ENCODE measurements around the gene PARP11. TPM values are rescaled to one million over a fixed set of nuclear protein-coding genes. Genes with fewer than 3 reads are reported as not detected.

PARP11 gene
- total and polyA plus RNA-seq, 3 experiments from 2014 or later: 9.3 to 14.8 (median 12.4) TPM

GRCh38 chr12:3836641-3837040, 36.6 kb downstream of the PARP11 start:
- Mint-ChIP-seq H3K9me3 (peaks cover 0 to 4% (median 0%) of the 10 kb centered on the region in 5 donors), H3K4me1 (peaks cover 41 to 75% (median 74%) of the 10 kb centered on the region in 3 donors), H3K27ac (no peak overlapping the region), H3K36me3 (peaks cover 20 to 29% (median 21%) of the 10 kb centered on the region in 3 donors), H3K4me3 (peak overlapping the region in 2 of 7 donors; percentile 1 to 5), H3K27me3 (no peaks in the 10 kb centered on the region)
- POLR2A ChIA-PET: no interaction called here
- CTCF ChIA-PET: no interaction called here
- no peaks in the 10 kb centered on the region for H3K27me3 ChIP-seq (ENCODE audit: insufficient read depth, low read length, poor library complexity, severe bottlenecking)
- DNase-seq: no peak
- H3K4me3 ChIP-seq (ENCODE audit: low read length): no peak overlapping the region
- H3K27ac ChIP-seq (ENCODE audit: low read depth, low read length): no peak overlapping the region
- peaks cover 6% of the 10 kb centered on the region for H3K4me1 ChIP-seq (ENCODE audit: insufficient read depth, low read length)
- H3K36me3 ChIP-seq (ENCODE audit: insufficient read depth, low read length): no peaks in the 10 kb centered on the region
- no peaks in the 10 kb centered on the region for H3K9me3 ChIP-seq (ENCODE audit: low read length)

DNA sequence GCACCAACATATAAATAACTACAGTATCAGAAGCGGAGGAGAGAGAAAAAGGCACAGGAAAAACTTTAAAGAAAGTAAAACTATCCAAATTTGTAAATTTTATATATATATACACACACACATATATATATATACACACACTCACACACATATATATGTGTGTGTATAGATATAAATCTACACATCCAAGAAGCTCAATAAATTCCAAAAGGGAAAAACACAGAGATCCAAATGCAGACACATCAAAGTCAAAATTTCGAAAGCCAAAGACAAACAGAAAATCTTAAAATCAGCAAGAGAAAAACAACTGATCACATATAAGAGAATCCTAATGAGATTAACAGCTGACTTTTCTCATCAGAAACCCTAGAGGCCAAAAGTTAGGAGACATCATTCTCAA, 37.3 kb downstream of the PARP11 start:
- no peak overlapping the region for H3K27ac Mint-ChIP-seq
- H3K4me1 ChIP-seq (ENCODE audit: insufficient read depth, low read length): peaks cover 6% of the 10 kb centered on the region
- ChIA-PET POLR2A (no interaction called here), CTCF (no interaction called here)
- no peak overlapping the region for H3K4me3 Mint-ChIP-seq
- no peaks in the 10 kb centered on the region for H3K36me3 ChIP-seq (ENCODE audit: insufficient read depth, low read length)
- no peak overlapping the region for H3K27ac ChIP-seq (ENCODE audit: low read depth, low read length)
- H3K4me1 Mint-ChIP-seq: peaks cover 42 to 75% (median 74%) of the 10 kb centered on the region in 3 donors
- H3K27me3 Mint-ChIP-seq: no peaks in the 10 kb centered on the region
- H3K9me3 ChIP-seq (ENCODE audit: low read length): no peaks in the 10 kb centered on the region
- no peak overlapping the region for H3K4me3 ChIP-seq (ENCODE audit: low read length)
- peaks cover 0 to 4% (median 0%) of the 10 kb centered on the region in 5 donors for H3K9me3 Mint-ChIP-seq
- H3K27me3 ChIP-seq (ENCODE audit: insufficient read depth, low read length, poor library complexity, severe bottlenecking): no peaks in the 10 kb centered on the region
- no peak for DNase-seq
- H3K36me3 Mint-ChIP-seq: peaks cover 14 to 22% (median 20%) of the 10 kb centered on the region in 3 donors

- no peak for DNase-seq
- H3K27me3 Mint-ChIP-seq: no peaks in the 10 kb centered on the region
- no peak overlapping the region for H3K27ac ChIP-seq (ENCODE audit: low read depth, low read length)
- peaks cover 0 to 4% (median 0%) of the 10 kb centered on the region in 5 donors for H3K9me3 Mint-ChIP-seq
- H3K4me3 Mint-ChIP-seq: peak overlapping the region in 1 of 7 donors; percentile 44
- ChIA-PET CTCF (no interaction called here), POLR2A (no interaction called here)
- H3K27me3 ChIP-seq (ENCODE audit: insufficient read depth, low read length, poor library complexity, severe bottlenecking): no peaks in the 10 kb centered on the region
- H3K4me1 ChIP-seq (ENCODE audit: insufficient read depth, low read length): peaks cover 6% of the 10 kb centered on the region
- H3K4me3 ChIP-seq (ENCODE audit: low read length): no peak overlapping the region
- no peaks in the 10 kb centered on the region for H3K9me3 ChIP-seq (ENCODE audit: low read length)
- no peaks in the 10 kb centered on the region for H3K36me3 ChIP-seq (ENCODE audit: insufficient read depth, low read length)
- peaks cover 8 to 17% (median 12%) of the 10 kb centered on the region in 3 donors for H3K36me3 Mint-ChIP-seq
- H3K4me1 Mint-ChIP-seq: peaks cover 37 to 70% (median 69%) of the 10 kb centered on the region in 3 donors
- H3K27ac Mint-ChIP-seq: no peak overlapping the region
These were observed 38.4 kb downstream of the PARP11 start for GRCh38 chr12:3834774-3835173.

DNA sequence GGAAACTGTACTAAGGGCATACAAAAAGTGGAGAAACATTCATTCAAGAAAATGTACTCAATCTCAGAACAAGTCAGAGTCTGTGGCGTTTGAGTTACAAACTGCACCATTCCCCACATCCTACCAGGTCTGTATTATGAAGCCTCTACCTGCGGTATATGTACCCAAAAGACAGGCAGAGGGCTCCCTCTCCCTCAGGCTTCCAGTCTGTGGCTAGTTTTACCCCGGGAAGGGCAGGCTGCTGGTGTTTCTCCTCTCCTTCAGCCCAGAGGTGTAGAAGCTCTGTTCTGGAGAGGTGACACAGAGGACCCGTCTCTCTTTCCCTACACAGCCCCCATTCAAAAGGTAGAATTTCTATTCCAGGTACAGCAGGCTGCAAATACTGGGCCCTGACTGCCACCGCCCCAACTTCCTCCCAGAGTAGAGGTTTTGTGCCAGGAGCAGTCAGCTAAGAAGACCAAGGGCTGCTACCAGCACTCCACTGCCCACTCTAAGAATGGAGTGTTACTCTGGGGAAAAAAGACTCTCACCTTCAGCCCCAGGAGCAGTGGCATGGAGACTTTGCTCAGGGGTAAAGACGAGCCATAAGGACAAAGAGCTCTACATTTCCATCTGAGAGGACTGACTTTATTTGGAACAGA, 39.4 kb downstream of the PARP11 start:
- Histone ChIP-seq H3K27ac (ENCODE audit: low read depth, low read length) (no peak overlapping the region), H3K9me3 (ENCODE audit: low read length) (no peaks in the 10 kb centered on the region), H3K4me3 (ENCODE audit: low read length) (no peak overlapping the region), H3K27me3 (ENCODE audit: insufficient read depth, low read length, poor library complexity, severe bottlenecking) (no peaks in the 10 kb centered on the region), H3K4me1 (ENCODE audit: insufficient read depth, low read length) (peaks cover 6% of the 10 kb centered on the region), H3K36me3 (ENCODE audit: insufficient read depth, low read length) (no peaks in the 10 kb centered on the region)
- H3K4me3 Mint-ChIP-seq: no peak overlapping the region
- H3K9me3 Mint-ChIP-seq: peaks cover 0 to 4% (median 0%) of the 10 kb centered on the region in 5 donors
- peaks cover 37 to 69% (median 64%) of the 10 kb centered on the region in 3 donors for H3K4me1 Mint-ChIP-seq
- H3K36me3 Mint-ChIP-seq: peaks cover 4 to 20% (median 12%) of the 10 kb centered on the region in 3 donors
- peak overlapping the region in 2 of 8 donors; percentile 47 to 82 for H3K27ac Mint-ChIP-seq
- ChIA-PET CTCF (no interaction called here), POLR2A (interaction anchor here (1.2 kb wide), 1 partner anchor 200 kb away, joined by 4 read pairs; no protein-coding TSS in a partner anchor)
- H3K27me3 Mint-ChIP-seq: no peaks in the 10 kb centered on the region
- no peak for DNase-seq

- Histone ChIP-seq H3K4me1 (ENCODE audit: insufficient read depth, low read length) (peaks cover 6% of the 10 kb centered on the region), H3K4me3 (ENCODE audit: low read length) (no peak overlapping the region), H3K27ac (ENCODE audit: low read depth, low read length) (no peak overlapping the region), H3K36me3 (ENCODE audit: insufficient read depth, low read length) (no peaks in the 10 kb centered on the region), H3K9me3 (ENCODE audit: low read length) (no peaks in the 10 kb centered on the region), H3K27me3 (ENCODE audit: insufficient read depth, low read length, poor library complexity, severe bottlenecking) (no peaks in the 10 kb centered on the region)
- H3K4me3 Mint-ChIP-seq: no peak overlapping the region
- H3K4me1 Mint-ChIP-seq: peaks cover 31 to 61% (median 56%) of the 10 kb centered on the region in 3 donors
- no peak for DNase-seq
- CTCF ChIA-PET: no interaction called here
- H3K27me3 Mint-ChIP-seq: no peaks in the 10 kb centered on the region
- no peak overlapping the region for H3K27ac Mint-ChIP-seq
- POLR2A ChIA-PET: interaction anchor here (1.2 kb wide), 1 partner anchor 201 kb away, joined by 4 read pairs; no protein-coding TSS in a partner anchor
- H3K9me3 Mint-ChIP-seq: peaks cover 0 to 1% (median 0%) of the 10 kb centered on the region in 5 donors
- peaks cover 2 to 24% (median 4%) of the 10 kb centered on the region in 3 donors for H3K36me3 Mint-ChIP-seq
These were observed 40.5 kb downstream of the PARP11 start for GRCh38 chr12:3832738-3833137.

- Mint-ChIP-seq H3K27me3 (no peaks in the 10 kb centered on the region), H3K36me3 (peaks cover 0 to 52% (median 7%) of the 10 kb centered on the region in 3 donors), H3K4me3 (no peak overlapping the region), H3K4me1 (peaks cover 7 to 22% (median 19%) of the 10 kb centered on the region in 3 donors), H3K9me3 (no peaks in the 10 kb centered on the region), H3K27ac (peak overlapping the region in 1 of 8 donors; percentile 32)
- peaks cover 11% of the 10 kb centered on the region for H3K36me3 ChIP-seq (ENCODE audit: insufficient read depth, low read length)
- H3K4me3 ChIP-seq (ENCODE audit: low read length): no peak overlapping the region
- no peaks in the 10 kb centered on the region for H3K27me3 ChIP-seq (ENCODE audit: insufficient read depth, low read length, poor library complexity, severe bottlenecking)
- no peaks in the 10 kb centered on the region for H3K9me3 ChIP-seq (ENCODE audit: low read length)
- H3K27ac ChIP-seq (ENCODE audit: low read depth, low read length): no peak overlapping the region
- H3K4me1 ChIP-seq (ENCODE audit: insufficient read depth, low read length): no peaks in the 10 kb centered on the region
- ChIA-PET CTCF (no interaction called here), POLR2A (no interaction called here)
- DNase-seq: no peak
These were observed 44.3 kb downstream of the PARP11 start for GRCh38 chr12:3828888-3829287.

GRCh38 chr12:3827301-3828000, 45.7 kb downstream of the PARP11 start:
- Histone ChIP-seq H3K4me1 (ENCODE audit: insufficient read depth, low read length) (no peaks in the 10 kb centered on the region), H3K36me3 (ENCODE audit: insufficient read depth, low read length) (peaks cover 11% of the 10 kb centered on the region), H3K27me3 (ENCODE audit: insufficient read depth, low read length, poor library complexity, severe bottlenecking) (no peaks in the 10 kb centered on the region), H3K4me3 (ENCODE audit: low read length) (no peak overlapping the region), H3K9me3 (ENCODE audit: low read length) (no peaks in the 10 kb centered on the region), H3K27ac (ENCODE audit: low read depth, low read length) (no peak overlapping the region)
- no peak overlapping the region for H3K4me3 Mint-ChIP-seq
- H3K27me3 Mint-ChIP-seq: no peaks in the 10 kb centered on the region
- H3K36me3 Mint-ChIP-seq: peaks cover 0 to 62% (median 11%) of the 10 kb centered on the region in 3 donors
- no peak overlapping the region for H3K27ac Mint-ChIP-seq
- ChIA-PET POLR2A (no interaction called here), CTCF (no interaction called here)
- H3K9me3 Mint-ChIP-seq: no peaks in the 10 kb centered on the region
- no peak for DNase-seq
- peaks cover 3 to 10% (median 7%) of the 10 kb centered on the region in 3 donors for H3K4me1 Mint-ChIP-seq

DNA sequence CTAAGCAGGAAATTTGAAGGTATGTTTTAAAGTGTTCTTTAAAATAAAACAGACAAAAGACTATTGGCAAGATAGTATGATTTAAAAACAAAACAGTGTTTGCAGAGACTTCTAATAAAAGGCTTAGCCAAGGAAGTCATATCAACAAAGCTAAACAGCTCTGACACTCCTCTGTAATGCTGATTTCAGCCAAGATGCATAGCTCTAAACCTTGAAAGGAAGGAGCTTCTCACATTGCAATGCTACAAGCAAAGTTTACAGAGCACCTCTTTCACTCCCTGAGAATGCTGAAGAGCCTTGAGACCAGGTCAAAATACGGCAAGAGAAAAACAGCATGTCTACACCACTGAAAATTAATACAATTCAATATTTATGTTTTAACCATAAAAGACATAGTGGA, 51.8 kb downstream of the PARP11 start:
- Mint-ChIP-seq H3K27me3 (no peaks in the 10 kb centered on the region), H3K4me1 (no peaks in the 10 kb centered on the region), H3K4me3 (no peak overlapping the region), H3K27ac (no peak overlapping the region), H3K36me3 (peaks cover 3 to 51% (median 13%) of the 10 kb centered on the region in 3 donors), H3K9me3 (no peaks in the 10 kb centered on the region)
- no peak for DNase-seq
- POLR2A ChIA-PET: no interaction called here
- Histone ChIP-seq H3K9me3 (ENCODE audit: low read length) (no peaks in the 10 kb centered on the region), H3K4me3 (ENCODE audit: low read length) (no peak overlapping the region), H3K27me3 (ENCODE audit: insufficient read depth, low read length, poor library complexity, severe bottlenecking) (no peaks in the 10 kb centered on the region), H3K36me3 (ENCODE audit: insufficient read depth, low read length) (peaks cover 14% of the 10 kb centered on the region), H3K4me1 (ENCODE audit: insufficient read depth, low read length) (no peaks in the 10 kb centered on the region), H3K27ac (ENCODE audit: low read depth, low read length) (no peak overlapping the region)
- CTCF ChIA-PET: interaction anchor here (1.2 to 1.4 kb wide), 2 partner anchors 18 to 521 kb away, joined by 3 to 4 read pairs; no protein-coding TSS in a partner anchor

Data from CD8-positive, alpha-beta memory T cell (primary cell).